ENCODE measurements around the gene MEMO1. TPM values are rescaled to one million over a fixed set of nuclear protein-coding genes. Genes with fewer than 3 reads are reported as not detected.
"Not testable (repeated sequence)": the region's sequence is repeated elsewhere in the genome, so short reads cannot be mapped to it uniquely, and the experiment has no call there.

The MEMO1 gene
- total RNA-seq, 1 experiment from 2014 or later = 43.2 TPM

DNA sequence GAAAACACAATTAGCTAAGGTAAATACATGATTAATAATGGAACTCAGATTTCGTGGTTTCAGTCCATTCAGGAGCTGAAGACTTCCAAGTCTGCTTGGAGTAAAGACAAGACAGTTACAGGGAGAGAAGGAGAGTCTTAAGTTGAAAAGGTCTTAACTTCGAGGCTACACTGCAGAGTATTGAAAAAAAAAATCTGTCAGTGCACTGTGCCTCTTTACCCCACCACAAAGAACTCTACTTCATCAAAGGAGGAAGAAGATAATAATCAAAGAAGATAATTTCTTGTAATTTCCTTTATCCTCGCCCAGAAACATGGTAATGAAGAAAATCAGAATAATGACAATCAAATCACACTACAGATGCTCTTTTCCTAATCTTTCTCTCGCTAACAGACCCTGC, 75.4 kb downstream of the MEMO1 start:
- DNase-seq (ENCODE audit: low read depth) = no peak
- in situ Hi-C loops (cut with HindIII; ENCODE audit: low pct_unique_long_range_greater_than_20kb, low sequenced_read_pairs) = no loop called here

DNA sequence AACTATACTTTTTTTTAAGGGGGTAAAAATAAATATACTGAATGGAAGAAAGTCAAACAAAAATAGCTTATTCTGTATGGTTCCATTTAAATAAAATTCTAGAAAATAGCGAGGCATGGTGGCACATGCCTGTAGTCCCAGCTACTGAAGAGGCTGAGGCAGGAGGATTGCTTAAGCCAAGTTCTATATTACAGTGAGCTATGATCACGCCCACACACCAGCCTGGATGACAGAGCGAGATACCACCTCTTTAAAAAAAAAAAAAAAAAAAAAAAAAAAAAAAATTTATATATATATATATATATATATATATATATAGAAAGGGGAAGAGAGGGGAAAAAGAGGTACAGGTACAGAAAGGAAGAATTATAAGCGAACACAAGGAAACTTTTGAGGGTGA, 77.7 kb downstream of the MEMO1 start:
- no peak for DNase-seq (ENCODE audit: low read depth)
- in situ Hi-C loops (cut with HindIII; ENCODE audit: low pct_unique_long_range_greater_than_20kb, low sequenced_read_pairs) = no loop called here

DNA sequence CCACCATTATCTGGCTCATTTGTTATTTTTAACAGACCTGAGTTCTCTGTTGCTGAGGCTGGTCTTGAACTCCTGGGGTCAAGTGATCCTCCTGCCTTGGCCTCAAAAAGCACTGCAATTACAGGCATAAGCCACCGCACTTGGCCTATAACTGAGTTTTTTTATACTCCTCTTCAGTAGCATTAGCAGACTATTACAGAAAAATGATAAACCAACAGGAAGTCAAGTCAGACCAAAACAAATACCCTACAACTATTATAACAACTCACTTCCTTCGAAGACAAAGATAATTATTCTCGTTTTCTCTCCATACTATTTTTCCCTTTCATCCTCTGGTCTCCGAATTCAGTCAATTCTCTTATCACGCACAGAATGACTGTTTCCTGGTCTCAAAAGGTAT, 78.2 kb downstream of the MEMO1 start:
- in situ Hi-C loops (cut with HindIII; ENCODE audit: low pct_unique_long_range_greater_than_20kb, low sequenced_read_pairs) = no loop called here
- DNase-seq (ENCODE audit: low read depth) = no peak

DNA sequence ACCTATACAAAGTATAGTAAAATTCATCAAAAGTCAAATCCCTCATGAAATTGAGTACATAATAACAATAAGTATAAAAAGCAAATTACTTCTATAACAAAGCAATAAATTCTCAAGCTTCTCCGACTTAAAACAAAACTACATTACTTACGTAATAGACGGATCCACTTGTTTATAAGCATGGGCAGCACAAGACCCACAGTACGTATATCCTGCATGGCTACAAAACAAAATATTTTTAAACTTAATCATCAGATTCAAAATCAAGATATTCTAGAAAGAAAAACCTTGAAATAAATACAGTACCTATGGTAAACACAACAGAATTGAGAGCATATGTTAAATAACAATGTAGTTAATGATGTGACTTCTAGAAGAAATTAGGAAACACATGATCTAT, 78.9 kb downstream of the MEMO1 start:
- no peak for DNase-seq (ENCODE audit: low read depth)
- in situ Hi-C loops (cut with HindIII; ENCODE audit: low pct_unique_long_range_greater_than_20kb, low sequenced_read_pairs) = no loop called here

DNA sequence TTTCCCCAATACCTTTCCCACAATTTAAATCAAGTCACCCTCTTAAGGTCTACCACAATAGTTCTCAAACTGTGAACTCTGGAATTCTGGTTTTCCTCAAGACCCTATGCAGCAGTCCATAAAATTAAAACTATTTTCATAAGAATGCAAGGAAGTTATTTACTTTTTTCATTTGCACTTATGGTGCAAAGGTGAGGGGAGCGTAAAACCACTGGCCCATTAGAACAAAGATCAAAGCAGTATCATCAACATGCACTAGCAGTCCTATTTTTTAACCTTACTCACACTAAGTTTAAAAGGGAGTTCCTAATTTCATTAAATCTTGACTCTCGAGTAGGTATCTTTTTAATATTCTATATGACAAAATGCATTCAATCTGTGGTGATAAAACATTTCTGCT, 85.3 kb downstream of the MEMO1 start:
- in situ Hi-C loops (cut with HindIII; ENCODE audit: low pct_unique_long_range_greater_than_20kb, low sequenced_read_pairs) = no loop called here

DNA sequence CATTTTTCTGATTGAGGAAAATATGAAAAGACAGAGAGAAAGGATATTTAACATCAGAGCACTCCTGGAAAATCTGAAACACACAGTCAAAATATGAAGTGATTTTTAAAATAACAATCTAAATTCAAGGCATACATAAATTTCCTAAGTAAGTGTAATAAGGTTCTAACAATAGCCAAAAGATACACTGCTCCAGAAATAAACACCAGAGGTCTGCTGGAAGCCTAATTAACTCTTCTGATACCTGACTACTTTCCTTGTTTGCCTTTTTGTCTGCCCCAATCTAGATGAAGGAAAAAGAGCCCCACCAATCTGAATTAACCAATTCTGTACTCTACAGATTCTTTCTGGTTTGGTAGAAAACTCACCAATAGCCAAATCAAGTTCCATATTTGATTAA, 87.1 kb downstream of the MEMO1 start:
- DNase-seq (ENCODE audit: low read depth) = no peak
- in situ Hi-C loops (cut with HindIII; ENCODE audit: low pct_unique_long_range_greater_than_20kb, low sequenced_read_pairs) = no loop called here

More for the DNA sequence above, 85.3 kb downstream of the MEMO1 start:
- no peak for DNase-seq (ENCODE audit: low read depth)

DNA sequence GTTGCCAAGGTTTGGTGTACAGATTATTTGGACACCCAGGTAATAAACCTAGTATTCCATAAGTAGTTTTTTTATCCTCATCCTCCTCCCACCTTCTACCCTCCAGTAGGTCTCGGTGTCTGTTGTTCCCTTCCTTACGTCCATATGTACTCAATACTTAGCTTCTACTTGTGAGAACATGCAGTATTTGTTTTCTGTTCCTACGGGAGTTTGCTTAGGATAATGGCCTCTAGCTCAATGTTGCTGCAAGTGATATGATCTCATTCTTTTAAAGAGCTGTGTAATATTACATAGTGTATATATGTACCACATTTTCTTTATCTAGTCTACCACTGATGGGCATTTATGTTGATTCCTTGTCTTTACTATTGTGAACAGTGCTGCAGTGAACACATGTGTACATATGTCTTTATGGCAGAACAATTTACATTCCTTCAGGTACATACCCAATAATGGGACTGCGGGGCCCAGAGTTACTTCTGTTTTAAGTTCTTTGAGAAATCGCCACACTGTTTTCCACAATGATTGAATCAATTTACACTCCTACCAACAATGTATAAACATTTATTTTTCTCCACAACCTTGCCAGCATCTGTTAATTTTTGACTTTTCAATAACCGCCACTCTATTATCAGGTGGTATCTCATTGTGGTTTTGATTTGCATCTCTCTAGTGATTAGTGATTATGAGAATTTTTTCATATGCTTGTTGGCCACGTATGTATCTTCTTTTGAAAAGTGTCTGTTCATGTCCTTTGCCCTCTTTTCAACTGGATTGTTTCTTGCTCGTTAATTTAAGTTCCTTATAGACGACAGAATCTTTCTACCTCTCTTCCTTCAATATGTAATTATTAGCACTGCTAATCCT, 88.0 kb downstream of the MEMO1 start:
- DNase-seq (ENCODE audit: low read depth) = no peak
- in situ Hi-C loops (cut with HindIII; ENCODE audit: low pct_unique_long_range_greater_than_20kb, low sequenced_read_pairs) = no loop called here

DNA sequence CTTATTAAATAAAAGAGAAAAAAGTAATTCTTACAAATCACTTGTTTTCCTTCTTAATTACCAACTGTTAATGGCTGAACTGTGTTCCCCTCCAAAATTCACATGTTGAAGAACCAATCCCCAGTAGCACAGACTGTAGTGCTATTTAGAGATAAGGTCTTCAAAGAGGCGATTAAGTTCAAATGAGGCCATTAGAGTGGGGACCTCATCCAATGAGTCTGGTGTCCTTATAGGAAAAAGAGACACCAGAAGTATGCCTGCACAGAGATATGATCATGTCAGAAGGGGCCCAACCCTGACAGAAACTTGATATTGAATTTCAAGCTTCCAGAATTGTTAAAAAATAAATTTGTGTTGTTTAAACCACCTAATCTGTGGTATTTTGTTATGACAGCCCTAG, 89.8 kb downstream of the MEMO1 start:
- no peak for DNase-seq (ENCODE audit: low read depth)
- in situ Hi-C loops (cut with HindIII; ENCODE audit: low pct_unique_long_range_greater_than_20kb, low sequenced_read_pairs) = no loop called here

DNA sequence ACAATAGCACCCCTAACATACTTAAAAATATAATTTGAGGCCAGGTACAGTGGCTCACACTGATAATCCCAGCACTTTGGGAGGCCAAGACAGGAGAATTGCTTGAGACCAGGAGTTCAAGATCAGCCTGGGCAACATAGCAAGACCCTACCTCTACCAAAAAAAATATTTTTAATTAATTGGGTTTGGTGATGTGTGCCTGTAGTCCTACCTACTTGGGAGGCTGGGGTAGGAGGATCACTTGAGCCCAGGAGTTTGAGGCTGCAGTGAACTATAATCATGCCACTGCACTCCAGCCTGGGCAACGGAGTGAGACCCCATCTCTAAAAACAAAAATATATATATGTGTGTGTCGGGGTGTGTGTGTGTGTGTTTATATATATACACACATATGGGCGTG, 91.3 kb downstream of the MEMO1 start:
- DNase-seq (ENCODE audit: low read depth) = no peak
- in situ Hi-C loops (cut with HindIII; ENCODE audit: low pct_unique_long_range_greater_than_20kb, low sequenced_read_pairs) = no loop called here

DNA sequence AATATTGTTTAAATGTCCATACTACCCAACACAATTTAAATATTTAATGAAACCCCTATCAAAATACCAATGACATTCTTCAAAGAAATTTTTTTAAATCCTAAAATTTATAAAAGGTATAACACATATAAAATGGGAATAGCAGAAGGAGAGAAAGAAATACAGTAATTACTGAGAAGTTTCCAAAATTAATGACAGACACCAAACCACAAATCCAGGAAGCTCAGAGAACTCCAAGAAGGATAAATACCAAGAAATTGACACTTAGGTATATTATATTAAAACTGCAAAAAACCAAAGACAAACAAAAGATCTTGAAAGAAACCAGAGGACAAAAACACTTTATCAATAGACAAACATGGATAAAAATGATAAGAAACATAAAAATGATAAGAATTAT, 101.1 kb downstream of the MEMO1 start:
- in situ Hi-C loops (cut with HindIII; ENCODE audit: low pct_unique_long_range_greater_than_20kb, low sequenced_read_pairs) = no loop called here
- DNase-seq (ENCODE audit: low read depth) = no peak

DNA sequence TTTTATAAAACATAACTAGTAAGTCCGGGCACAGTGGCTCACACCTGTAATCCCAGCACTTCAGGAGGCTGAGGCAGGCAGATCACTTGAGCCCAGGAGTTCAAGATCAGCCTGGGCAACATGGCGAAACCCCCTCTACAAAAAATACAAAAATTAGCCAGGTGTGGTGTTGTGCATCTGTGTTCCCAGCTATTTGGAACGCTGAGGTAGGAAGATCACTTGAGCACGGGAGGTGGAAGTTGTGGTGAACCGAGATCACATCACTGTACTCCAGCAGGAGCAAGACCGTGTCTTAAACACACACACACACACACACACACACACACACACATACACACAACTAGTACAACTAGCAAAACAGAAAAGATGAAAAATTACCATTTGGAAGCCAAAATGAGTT, 103.3 kb downstream of the MEMO1 start:
- in situ Hi-C loops (cut with HindIII; ENCODE audit: low pct_unique_long_range_greater_than_20kb, low sequenced_read_pairs); DNase-seq (ENCODE audit: low read depth): not testable (repeated sequence)

DNA sequence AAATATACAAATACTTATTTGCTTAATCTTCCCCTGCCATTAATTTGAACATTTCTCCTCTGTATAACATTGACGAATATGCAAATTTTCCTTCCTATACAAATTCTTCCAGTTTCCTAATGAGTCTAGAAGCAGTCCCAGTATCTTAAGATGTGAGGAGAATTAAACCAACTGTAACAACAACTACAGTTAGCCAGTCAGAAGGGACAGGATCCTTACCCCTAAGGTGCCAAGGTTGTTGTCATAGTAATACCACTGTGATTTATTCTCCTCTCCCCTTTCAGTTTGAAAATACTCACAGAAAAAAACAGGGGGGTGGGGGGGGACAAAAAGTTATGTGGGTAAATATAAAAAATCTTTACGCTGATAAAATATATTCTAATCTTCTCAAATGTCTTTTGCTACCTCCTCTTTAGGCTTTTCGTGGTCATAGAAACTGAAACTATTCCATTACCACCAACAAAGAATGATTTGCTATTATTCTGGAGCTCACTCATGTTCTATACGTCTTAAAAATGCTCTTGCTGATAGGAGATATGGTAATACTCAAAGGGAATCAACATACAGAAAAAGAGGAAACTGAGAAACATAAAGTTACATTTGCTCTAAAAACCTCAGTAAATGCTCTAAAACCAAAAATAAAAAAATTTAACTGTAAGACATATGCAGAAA, 107.6 kb downstream of the MEMO1 start:
- DNase-seq (ENCODE audit: low read depth) = no peak
- in situ Hi-C loops (cut with HindIII; ENCODE audit: low pct_unique_long_range_greater_than_20kb, low sequenced_read_pairs) = no loop called here

DNA sequence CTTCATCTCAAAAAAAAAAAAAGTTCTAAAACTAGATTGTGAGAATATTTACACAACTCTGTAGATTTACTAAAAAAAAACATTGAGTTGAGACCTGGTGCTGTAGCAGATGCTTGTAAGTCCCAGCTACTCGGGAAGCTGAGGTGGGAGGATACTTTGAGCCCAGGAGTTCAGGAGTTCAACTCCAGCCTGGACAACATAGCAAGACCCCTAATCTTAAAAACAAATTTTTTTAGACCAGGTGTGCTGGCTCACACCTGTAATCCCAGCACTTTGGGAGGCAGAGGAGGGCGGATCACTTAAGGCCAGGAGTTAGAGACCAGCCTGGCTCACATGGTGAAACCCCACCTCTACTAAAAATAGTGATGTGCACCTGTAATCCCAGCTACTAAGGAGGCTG, 108.9 kb downstream of the MEMO1 start:
- in situ Hi-C loops (cut with HindIII; ENCODE audit: low pct_unique_long_range_greater_than_20kb, low sequenced_read_pairs) = no loop called here
- DNase-seq (ENCODE audit: low read depth) = no peak

DNA sequence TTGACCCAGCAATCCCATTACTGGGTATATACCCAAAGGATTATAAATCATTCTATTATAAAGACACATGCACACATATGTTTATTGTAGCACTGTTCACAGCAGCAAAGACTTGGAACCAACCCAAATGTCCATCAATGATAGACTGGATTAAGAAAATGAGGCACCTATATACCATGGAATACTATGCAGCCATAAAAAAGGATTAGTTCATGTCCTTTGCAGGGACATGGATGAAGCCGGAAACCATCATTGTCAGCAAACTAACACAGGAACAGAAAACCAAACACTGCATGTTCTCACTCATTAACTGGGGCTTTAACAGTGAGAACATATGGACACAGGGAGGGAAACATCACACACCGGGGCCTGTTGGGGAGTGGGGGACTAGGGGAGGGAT, 110.7 kb downstream of the MEMO1 start:
- DNase-seq (ENCODE audit: low read depth); in situ Hi-C loops (cut with HindIII; ENCODE audit: low pct_unique_long_range_greater_than_20kb, low sequenced_read_pairs): not testable (repeated sequence)

DNA sequence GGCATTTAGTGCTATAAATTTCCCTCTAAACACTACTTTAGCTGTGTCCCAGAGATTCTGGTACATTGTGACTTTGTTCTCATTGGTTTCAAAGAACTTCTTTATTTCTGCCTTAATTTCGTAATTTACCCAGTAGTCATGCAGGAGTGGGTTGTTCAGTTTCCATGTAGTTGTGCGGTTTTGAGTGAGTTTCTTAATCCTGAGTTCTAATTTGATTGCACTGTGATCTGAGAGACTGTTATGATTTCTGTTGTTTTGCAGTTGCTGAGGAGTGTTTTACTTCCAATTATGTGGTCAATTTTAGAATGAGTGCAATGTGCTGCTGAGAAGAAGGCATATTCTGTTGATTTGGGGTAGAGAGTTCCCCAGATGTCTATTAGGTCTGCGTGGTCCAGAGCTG, 112.5 kb downstream of the MEMO1 start:
- DNase-seq (ENCODE audit: low read depth); in situ Hi-C loops (cut with HindIII; ENCODE audit: low pct_unique_long_range_greater_than_20kb, low sequenced_read_pairs): not testable (repeated sequence)

DNA sequence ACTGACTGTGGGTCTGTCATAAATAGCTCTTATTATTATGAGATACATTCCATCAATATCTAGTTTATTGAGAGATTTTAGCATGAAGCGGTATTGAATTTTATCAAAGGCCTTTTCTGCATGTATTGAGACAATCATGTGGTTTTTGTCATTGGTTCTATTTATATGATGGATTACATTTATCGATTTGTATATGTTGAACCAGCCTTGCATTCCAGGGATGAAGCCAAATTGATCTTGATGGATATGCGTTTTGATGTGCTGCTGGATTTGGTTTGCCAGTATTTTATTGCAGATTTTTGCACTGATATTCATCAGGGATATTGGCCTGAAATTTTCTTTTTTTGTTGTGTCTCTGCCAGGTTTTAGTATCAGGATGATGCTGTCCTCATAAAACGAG, 113.5 kb downstream of the MEMO1 start:
- in situ Hi-C loops (cut with HindIII; ENCODE audit: low pct_unique_long_range_greater_than_20kb, low sequenced_read_pairs); DNase-seq (ENCODE audit: low read depth): not testable (repeated sequence)

DNA sequence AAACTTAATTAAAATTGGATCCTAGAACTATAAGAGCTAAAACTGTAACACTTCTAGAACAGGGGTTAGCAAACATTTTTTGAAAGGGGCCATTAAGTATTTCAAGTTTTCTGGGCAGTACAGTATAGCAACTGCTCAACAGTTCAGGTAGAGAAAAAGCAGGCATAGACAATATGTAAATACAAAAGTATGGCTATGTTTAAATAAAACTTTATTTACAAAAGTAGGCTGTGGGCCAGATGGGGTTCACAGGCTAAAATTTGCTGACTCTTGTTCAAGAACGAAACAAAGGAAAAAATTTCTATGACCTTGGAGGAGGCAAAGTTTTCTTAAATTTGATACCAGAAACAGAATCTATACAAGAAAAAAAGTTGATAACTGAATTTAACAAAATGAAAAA, 114.5 kb downstream of the MEMO1 start:
- in situ Hi-C loops (cut with HindIII; ENCODE audit: low pct_unique_long_range_greater_than_20kb, low sequenced_read_pairs) = no loop called here
- no peak for DNase-seq (ENCODE audit: low read depth)

DNA sequence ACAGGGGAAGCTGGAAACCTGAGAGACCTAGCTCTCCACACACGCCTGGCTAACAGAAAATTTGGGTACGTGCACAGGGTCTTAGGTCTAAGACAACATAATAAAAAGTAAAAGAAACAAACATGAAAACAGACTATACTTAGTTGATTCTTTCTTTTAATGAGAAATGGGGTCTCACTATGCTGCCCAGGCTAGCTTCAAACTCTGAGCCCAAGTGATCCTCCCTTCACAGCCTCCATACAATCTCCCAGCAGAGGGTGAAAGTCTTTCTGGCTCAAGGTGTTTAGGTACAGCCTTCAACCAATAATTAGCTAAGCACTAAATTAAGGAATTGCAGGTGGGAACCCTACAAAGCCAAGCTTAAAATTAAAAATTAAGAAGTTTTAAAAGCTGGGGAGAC, 116.2 kb downstream of the MEMO1 start:
- in situ Hi-C loops (cut with HindIII; ENCODE audit: low pct_unique_long_range_greater_than_20kb, low sequenced_read_pairs) = no loop called here
- DNase-seq (ENCODE audit: low read depth) = no peak

DNA sequence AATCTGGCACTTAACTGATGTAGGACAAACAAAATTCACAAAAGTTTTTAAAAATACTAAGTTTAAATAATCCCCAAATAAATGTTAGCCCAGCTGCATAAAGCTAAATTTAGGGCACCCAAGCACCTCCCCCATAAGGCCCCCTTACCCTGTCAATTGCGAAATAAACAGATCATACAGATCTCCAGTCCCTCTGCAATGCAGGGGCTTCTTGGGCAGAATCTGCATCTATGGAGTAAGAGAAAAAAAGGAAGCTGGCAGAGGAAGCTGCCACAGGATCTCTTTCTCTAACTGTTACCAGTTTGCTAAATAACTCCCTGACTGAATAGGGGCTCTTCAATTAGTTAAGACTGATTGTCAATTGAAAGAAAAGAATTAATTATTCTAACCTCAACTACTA, 117.7 kb downstream of the MEMO1 start:
- DNase-seq (ENCODE audit: low read depth) = no peak
- in situ Hi-C loops (cut with HindIII; ENCODE audit: low pct_unique_long_range_greater_than_20kb, low sequenced_read_pairs) = no loop called here

DNA sequence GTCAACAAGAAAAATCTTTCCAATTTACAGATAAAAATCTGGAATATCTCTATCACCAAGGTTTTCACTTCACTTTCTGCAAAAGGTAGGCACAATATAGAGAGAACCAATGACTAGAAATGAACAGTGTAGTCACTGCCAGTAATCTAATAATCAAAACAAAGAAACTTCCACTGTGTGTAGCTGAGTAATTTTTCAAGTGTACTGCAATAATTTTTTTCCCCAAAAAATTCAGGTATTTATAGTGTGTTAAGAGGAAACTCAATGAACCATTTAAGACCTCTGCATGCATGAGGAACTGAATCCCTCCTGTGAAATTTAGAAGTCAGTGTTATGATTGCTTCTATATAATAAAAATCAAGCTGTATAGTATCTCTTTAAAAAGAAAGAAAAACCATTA, 121.8 kb downstream of the MEMO1 start:
- no peak for DNase-seq (ENCODE audit: low read depth)
- in situ Hi-C loops (cut with HindIII; ENCODE audit: low pct_unique_long_range_greater_than_20kb, low sequenced_read_pairs) = no loop called here
